Posterior cingulate gyrus (tissue), 11 donors: ENCODE measurements around the gene NOD2.

Experiments used
- DNase-seq, 10 donors: peaks; one replicate each; pipeline versions ENCODE4 v3.0.0 to v3.0.0-alpha.2; 2020 to 2021; ENCODE audit warnings: mixed read lengths in 3 of 10
- intact Hi-C: fragments of 100-400 bp; cut with DNase I; formaldehyde crosslinking; loops from one replicate; pipeline ENCODE4 v1.15.1; 2023

Gene NOD2

DNA sequence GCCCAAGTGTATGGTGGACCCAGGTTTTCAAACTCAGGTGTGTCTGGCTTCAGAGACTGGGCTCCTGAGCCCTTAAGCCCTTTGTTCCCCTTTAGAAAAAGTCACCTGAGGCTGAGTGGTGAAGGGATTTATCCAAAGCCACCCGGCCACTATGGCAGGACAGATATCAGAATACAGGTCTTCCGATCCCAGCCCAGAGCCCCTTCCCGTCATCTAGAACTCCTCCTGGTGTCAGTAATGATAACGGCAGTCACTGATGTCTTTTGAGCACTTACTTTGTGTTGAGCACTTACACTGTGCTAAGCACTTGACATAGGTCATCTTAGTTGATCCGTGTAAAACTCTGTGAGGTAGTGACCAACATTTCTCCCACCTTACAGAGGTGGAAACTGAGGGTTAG is 16.6 kb downstream of the NOD2 start:
- no peak for DNase-seq

DNA sequence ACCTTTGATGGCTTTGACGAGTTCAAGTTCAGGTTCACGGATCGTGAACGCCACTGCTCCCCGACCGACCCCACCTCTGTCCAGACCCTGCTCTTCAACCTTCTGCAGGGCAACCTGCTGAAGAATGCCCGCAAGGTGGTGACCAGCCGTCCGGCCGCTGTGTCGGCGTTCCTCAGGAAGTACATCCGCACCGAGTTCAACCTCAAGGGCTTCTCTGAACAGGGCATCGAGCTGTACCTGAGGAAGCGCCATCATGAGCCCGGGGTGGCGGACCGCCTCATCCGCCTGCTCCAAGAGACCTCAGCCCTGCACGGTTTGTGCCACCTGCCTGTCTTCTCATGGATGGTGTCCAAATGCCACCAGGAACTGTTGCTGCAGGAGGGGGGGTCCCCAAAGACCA is 17.6 kb downstream of the NOD2 start:
- intact Hi-C loops, result no loop called here
- no peak for DNase-seq

More for the DNA sequence above, 16.6 kb downstream of the NOD2 start:
- intact Hi-C loops, result no loop called here

DNA sequence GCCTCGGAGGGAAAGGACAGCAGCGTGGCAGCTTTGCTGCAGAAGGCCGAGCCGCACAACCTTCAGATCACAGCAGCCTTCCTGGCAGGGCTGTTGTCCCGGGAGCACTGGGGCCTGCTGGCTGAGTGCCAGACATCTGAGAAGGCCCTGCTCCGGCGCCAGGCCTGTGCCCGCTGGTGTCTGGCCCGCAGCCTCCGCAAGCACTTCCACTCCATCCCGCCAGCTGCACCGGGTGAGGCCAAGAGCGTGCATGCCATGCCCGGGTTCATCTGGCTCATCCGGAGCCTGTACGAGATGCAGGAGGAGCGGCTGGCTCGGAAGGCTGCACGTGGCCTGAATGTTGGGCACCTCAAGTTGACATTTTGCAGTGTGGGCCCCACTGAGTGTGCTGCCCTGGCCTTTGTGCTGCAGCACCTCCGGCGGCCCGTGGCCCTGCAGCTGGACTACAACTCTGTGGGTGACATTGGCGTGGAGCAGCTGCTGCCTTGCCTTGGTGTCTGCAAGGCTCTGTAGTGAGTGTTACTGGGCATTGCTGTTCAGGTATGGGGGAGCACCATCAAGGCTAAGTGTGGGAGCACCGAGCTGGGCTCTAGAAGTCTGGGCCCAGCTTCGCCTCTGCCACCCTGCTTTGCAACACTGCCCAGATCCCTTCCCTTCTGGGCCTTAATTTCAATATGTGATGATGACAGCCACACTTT is 18.6 kb downstream of the NOD2 start:
- DNase-seq, result peak; percentile 66 to 96 (median 74)
- intact Hi-C loops, result no loop called here

DNA sequence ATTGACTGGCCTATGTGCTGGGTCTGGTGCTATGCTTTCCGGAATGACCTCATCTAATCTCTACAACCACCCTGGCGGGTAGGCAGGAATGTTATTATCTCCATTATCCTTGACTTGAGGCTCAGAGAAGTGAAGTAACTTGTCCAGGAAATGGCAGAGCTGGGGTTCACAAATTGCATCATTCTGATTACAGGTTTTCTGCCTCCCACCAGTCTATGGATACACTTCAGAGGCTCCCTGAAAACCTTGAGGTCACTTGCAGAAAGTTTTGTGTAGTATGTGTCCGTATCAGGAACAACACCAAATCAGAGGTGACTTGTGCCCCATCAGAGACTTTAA is 19.1 kb downstream of the NOD2 start:
- DNase-seq, result no peak

DNA sequence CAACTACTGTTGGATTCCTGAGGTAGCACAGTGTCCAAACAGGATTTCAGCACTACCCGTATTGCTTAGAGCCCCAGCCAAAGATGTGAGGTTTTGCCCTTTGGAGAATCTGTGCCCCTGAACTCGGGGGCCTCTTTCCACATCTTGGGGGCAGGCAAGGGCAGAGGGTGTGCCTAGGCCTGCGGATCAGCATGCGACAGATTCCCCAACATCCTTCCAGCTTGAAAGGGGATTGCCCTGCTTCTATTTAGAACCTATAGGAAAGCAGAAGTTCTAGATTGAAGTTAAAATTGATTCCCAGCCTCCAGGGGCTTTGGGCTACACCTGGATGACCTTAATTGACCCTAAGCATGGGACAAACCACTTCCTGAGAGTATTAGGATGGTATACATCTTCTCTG is 19.6 kb downstream of the NOD2 start:
- DNase-seq, result no peak
- intact Hi-C loops, result no loop called here

More for the DNA sequence above, 19.1 kb downstream of the NOD2 start:
- intact Hi-C loops, result no loop called here

DNA sequence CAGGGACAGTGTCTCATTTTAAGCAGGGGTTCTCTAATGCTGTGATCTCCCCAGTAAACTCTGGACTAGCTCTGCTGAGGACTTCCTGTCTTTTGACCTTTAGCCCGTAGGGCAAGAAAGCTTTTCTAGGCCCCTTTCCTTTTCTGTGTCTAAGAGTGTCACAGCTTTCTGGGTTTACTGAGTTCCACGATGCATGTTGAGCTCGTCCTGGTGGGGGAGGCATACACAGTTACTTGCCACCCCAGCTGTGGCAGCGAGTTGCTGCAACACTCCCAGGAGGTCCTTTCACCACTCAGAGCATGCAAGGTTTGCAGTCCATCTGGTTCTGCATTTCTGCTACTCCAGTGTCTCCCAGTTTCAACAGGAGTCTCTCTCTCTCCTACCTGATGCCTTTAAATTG is 23.7 kb downstream of the NOD2 start:
- intact Hi-C loops, result no loop called here
- no peak for DNase-seq

- DNase-seq, result no peak
- intact Hi-C loops, result no loop called here
These were observed 24.1 kb downstream of the NOD2 start for GRCh38 chr16:50717494-50717893.

- DNase-seq, result no peak
- intact Hi-C loops, result no loop called here
These were observed 24.8 kb downstream of the NOD2 start for GRCh38 chr16:50718061-50718760.

DNA sequence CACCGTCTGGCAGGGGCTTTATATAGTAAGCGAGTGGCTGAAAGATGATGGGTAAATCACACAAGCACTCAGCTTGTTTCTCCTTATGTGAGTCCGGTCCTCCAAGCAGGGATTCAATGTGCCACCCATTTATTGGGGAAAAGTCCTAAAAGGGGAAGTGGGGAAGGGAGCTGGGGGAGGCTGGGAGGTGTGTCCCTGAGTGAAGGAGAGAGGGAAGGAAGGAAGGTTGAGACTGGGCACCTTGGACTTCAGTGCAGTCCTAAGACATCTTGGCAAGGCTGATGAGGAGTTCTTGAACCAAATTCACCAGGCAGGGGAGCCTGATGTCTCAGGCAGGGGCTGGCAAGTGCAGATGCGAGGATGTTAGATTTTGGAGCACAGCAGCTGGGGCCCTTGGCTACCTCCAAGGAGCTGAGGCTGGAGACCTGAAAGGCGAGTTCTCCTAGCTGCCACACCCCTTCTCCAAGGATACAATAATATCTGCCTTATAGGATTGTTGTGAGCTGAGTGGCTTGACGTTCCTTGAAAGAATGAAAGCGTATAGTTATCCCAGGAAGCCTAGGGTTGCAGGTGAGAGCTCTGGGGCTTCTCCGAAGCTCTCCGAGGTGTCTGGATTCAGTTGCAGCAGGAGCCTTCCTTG is 25.5 kb downstream of the NOD2 start:
- DNase-seq, result no peak
- intact Hi-C loops, result no loop called here

DNA sequence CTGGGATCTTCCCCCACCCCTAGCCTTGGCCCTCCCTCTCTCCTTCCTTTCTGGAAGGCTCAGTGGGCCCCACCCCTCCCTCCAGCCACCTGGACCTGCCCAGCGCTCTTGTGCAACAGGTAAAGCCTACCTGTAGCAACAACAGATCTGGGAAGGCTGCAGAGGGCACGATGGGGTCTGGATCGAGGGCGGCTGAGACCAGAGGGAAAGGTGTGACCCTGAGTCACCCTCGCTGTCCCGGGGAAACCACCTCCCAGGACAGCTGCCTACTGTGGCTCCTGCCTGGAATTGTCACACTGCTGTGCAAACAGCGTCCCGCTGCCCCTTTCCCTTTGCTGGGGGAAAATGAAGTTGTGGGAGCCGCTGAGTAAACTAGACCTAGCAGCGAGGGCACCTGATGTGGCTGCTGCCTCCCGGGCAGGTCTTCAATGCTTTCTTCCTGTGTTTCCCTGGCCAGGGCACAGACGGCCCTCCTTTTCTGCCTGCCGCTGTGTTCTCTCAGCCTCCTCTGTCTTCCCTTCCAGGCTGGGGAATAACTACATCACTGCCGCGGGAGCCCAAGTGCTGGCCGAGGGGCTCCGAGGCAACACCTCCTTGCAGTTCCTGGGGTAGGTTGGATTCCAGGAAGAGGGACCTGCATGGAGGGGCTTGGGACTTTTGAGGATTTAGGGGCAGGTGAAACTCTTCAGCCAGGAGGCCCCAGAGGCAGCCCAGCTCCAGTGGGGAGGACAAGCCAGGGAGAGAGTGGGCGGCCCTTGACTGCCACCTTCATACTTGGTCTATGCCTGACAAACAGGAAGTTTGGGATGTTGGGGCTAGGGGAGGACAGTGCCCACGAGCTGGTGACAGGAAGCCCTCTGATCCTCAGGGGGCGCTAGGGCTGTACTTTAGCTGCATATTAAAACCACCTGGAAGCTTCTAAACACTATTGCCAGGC is 26.3 kb downstream of the NOD2 start:
- DNase-seq, result no peak
- intact Hi-C loops, result no loop called here

DNA sequence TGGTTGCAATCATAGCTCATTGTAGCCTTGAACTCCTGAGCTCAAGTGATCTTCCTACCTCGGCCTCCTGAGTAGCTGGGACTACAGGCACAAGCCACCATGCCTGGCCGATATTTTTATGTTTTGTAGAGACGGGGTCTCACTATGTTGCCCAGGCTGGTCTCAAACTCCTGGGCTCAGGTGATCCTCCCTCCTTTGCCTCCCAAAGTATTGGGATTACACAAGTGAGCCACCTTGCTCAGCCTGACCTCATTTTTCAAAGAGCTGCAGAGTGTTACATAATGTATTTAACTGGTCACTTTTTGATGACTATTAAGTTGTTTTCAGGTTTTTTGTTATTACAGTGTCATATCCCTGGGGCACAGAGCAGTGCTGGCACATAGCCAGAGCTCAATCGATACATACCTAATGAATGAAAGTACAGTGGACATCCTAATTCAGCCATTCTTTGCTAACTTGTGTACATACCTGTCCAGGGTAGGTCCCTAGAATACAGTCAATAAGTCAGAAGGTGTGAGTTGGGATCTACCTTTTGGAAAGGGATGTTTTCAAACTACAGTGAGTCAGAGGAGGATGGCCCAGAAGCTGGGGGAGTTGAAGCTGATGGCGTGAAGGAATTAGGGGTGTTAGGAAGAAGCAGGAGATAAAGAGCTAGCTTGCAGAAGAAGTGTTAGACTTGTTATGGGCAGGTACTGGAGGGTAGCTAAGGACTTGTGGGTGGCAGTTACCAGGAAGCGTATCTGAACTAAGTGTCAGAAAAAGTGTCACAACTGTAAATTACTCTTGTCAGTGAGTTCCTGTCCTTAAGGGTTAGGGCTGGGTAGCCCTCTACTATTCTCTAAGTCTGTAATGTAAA is 28.4 kb downstream of the NOD2 start:
- no peak for DNase-seq
- intact Hi-C loops, result no loop called here

- intact Hi-C loops, result no loop called here
- DNase-seq, result no peak
These were observed 29.0 kb downstream of the NOD2 start for GRCh38 chr16:50722405-50722737.

GRCh38 chr16:50722960-50723359 is 29.6 kb downstream of the NOD2 start:
- intact Hi-C loops, result no loop called here

DNA sequence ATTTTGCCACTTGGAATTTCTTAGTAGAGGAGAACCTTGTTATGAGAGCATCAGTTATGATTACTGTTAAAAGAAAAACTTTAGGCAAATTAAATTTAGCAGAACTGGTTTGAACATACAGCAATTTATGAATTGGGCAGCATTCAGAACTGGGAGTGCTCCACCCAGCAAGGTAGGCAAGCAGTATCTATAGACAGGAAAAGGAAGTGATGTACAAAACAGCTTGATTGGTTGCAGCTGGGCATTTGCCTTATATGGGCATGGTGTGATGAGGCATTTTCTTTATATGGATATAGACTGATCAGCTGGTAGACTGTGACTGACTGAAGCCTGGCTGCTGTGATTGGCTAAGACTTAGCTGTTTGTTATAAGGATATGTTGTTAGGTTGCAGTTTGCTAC is 30.9 kb downstream of the NOD2 start:
- intact Hi-C loops, result no loop called here
- DNase-seq, result no peak

More at GRCh38 chr16:50722960-50723359, 29.6 kb downstream of the NOD2 start:
- no peak for DNase-seq

- no peak for DNase-seq
- intact Hi-C loops, result no loop called here
These were observed 38.0 kb downstream of the NOD2 start for GRCh38 chr16:50731130-50731988.

DNA sequence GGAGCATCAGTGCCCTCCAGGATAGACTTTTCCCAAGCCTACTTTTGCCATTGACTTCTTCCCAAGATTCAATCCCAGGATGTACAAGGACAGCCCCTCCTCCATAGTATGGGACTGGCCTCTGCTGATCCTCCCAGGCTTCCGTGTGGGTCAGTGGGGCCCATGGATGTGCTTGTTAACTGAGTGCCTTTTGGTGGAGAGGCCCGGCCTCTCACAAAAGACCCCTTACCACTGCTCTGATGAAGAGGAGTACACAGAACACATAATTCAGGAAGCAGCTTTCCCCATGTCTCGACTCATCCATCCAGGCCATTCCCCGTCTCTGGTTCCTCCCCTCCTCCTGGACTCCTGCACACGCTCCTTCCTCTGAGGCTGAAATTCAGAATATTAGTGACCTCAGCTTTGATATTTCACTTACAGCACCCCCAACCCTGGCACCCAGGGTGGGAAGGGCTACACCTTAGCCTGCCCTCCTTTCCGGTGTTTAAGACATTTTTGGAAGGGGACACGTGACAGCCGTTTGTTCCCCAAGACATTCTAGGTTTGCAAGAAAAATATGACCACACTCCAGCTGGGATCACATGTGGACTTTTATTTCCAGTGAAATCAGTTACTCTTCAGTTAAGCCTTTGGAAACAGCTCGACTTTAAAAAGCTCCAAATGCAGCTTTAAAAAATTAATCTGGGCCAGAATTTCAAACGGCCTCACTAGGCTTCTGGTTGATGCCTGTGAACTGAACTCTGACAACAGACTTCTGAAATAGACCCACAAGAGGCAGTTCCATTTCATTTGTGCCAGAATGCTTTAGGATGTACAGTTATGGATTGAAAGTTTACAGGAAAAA is 38.8 kb downstream of the NOD2 start:
- intact Hi-C loops, result no loop called here
- DNase-seq, result no peak

GRCh38 chr16:50733468-50733867 is 40.1 kb downstream of the NOD2 start:
- intact Hi-C loops, result no loop called here
- DNase-seq, result no peak

GRCh38 chr16:50735629-50736122 is 42.3 kb downstream of the NOD2 start:
- intact Hi-C loops, result no loop called here
- no peak for DNase-seq
